Mesothelial cell of epicardium (in vitro differentiated cells): ENCODE measurements around the gene NHEJ1. TPM values are rescaled to one million over a fixed set of nuclear protein-coding genes. Genes with fewer than 3 reads are reported as not detected.

Experiments used
- DNase-seq, 2 experiments: peaks; one replicate each; pipeline ENCODE4 v3.0.0; 2021; ENCODE audit warnings: low spot score in 2 of 2; ENCODE audit not compliant: unreplicated experiment in 2 of 2
- H3K27ac Mint-ChIP-seq: 2 replicates; pipeline ENCODE4 v1.8.0; 2021; ENCODE audit warnings: mixed read lengths
- H3K27me3 Mint-ChIP-seq: 2 replicates; pipeline ENCODE4 v1.8.0; 2021; ENCODE audit warnings: low read depth, mixed read lengths
- H3K36me3 Mint-ChIP-seq: 2 replicates; pipeline ENCODE4 v1.8.0; 2021; ENCODE audit warnings: mixed read lengths
- H3K4me1 Mint-ChIP-seq: 2 replicates; pipeline ENCODE4 v1.8.0; 2021; ENCODE audit warnings: mixed read lengths
- H3K4me3 Mint-ChIP-seq: 2 replicates; pipeline ENCODE4 v1.8.0; 2021; ENCODE audit warnings: mild to moderate bottlenecking, moderate library complexity, mixed read lengths
- H3K9me3 Mint-ChIP-seq: 2 replicates; pipeline ENCODE4 v1.8.0; 2021; ENCODE audit warnings: mixed read lengths
- CTCF ChIP-seq: fragments of 200-600 bp; sonication (generic); IDR thresholded peaks from one replicate; pipeline ENCODE4 v1.5.0; 2021; ENCODE audit warnings: antibody characterized with exemption; ENCODE audit not compliant: unreplicated experiment
- total RNA-seq: library from RNA; stranded (reverse); gene quantifications from 3 replicates; pipeline ENCODE4 v1.2.1, GENCODE V29; 2021

The NHEJ1 gene
- total RNA-seq, 1 donor from 2014 or later = 11.5 TPM

GRCh38 chr2:219086196-219086595 is 74.4 kb downstream of the NHEJ1 start:
- no peak overlapping the region for H3K27ac Mint-ChIP-seq
- TF ChIP-seq CTCF = no peak
- peaks cover 24% of the 10 kb centered on the region for H3K27me3 Mint-ChIP-seq
- no peak for DNase-seq
- H3K4me3 Mint-ChIP-seq = no peak overlapping the region
- no peaks in the 10 kb centered on the region for H3K36me3 Mint-ChIP-seq
- no peaks in the 10 kb centered on the region for H3K4me1 Mint-ChIP-seq
- H3K9me3 Mint-ChIP-seq = peaks cover 4% of the 10 kb centered on the region

- no peaks in the 10 kb centered on the region for H3K4me1 Mint-ChIP-seq
Observed at GRCh38 chr2:219084791-219085190, 75.8 kb downstream of the NHEJ1 start.

GRCh38 chr2:219082332-219082958 is 78.2 kb downstream of the NHEJ1 start:
- Mint-ChIP-seq H3K9me3 (no peaks in the 10 kb centered on the region), H3K27me3 (peaks cover 25% of the 10 kb centered on the region), H3K27ac (no peak overlapping the region), H3K4me3 (no peak overlapping the region), H3K4me1 (no peaks in the 10 kb centered on the region), H3K36me3 (no peaks in the 10 kb centered on the region)
- no peak for DNase-seq
- no peak for TF ChIP-seq CTCF

More at GRCh38 chr2:219084791-219085190, 75.8 kb downstream of the NHEJ1 start:
- no peak for DNase-seq
- Mint-ChIP-seq H3K36me3 (no peaks in the 10 kb centered on the region), H3K27ac (no peak overlapping the region), H3K27me3 (peaks cover 25% of the 10 kb centered on the region), H3K4me3 (no peak overlapping the region), H3K9me3 (peaks cover 4% of the 10 kb centered on the region)
- TF ChIP-seq CTCF = no peak

GRCh38 chr2:219081701-219082331 is 78.8 kb downstream of the NHEJ1 start:
- no peak overlapping the region for H3K27ac Mint-ChIP-seq
- H3K27me3 Mint-ChIP-seq = peaks cover 25% of the 10 kb centered on the region
- DNase-seq = no peak
- H3K4me1 Mint-ChIP-seq = no peaks in the 10 kb centered on the region
- TF ChIP-seq CTCF = no peak
- no peaks in the 10 kb centered on the region for H3K36me3 Mint-ChIP-seq
- H3K4me3 Mint-ChIP-seq = no peak overlapping the region
- H3K9me3 Mint-ChIP-seq = no peaks in the 10 kb centered on the region

GRCh38 chr2:219081096-219081495 is 79.5 kb downstream of the NHEJ1 start:
- no peaks in the 10 kb centered on the region for H3K4me1 Mint-ChIP-seq

More at GRCh38 chr2:219081096-219081495, 79.5 kb downstream of the NHEJ1 start:
- Mint-ChIP-seq H3K27me3 (peaks cover 25% of the 10 kb centered on the region), H3K36me3 (no peaks in the 10 kb centered on the region), H3K9me3 (no peaks in the 10 kb centered on the region), H3K4me3 (no peak overlapping the region), H3K27ac (no peak overlapping the region)
- no peak for TF ChIP-seq CTCF
- DNase-seq = no peak
